ENCODE results near the gene SIX5.

SIX5 gene

DNA sequence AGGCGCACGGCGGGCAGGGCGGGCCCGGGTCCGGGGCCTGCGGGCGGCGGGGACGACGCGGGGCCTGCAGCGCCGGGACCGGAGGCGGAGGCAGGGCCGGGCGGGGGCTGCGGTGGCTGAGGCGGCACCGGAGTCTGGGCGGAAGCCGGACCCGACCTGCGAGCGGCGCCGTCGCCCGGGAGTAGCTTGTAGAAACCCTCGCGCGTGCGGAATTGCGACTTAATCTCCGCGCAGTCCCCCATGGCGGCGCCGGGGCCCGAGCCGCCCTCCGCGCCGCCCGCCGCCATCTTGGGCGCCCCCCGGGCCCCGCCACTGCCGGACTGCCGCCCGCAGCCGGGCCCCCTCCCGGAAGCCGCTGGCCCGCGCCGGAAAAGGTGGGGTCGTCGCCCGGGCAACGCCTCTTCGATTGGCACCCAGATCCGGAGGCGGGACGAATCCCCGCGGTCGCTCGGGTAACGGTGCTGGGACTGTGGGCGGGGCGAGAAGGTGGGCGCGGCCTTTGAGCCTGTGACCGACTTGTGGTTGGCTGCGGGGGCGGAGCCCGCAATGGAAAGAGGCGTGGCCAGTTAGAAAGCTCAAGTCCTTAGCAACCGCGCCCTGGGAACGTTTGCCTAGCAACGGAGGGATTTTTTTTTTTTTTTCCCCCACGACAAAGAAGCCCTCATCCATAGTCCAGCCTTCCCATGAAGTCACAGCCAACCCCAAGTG is 23.6 kb upstream of the SIX5 start, which contains the start of gene DMWD:
Gene DMWD (minus strand): TSS at position 376 of the 708 bp plus-strand sequence. CDS start 89 bp downstream, at position 287.
- peak; percentile 98 to 100 (median 99) for DNase-seq

DNA sequence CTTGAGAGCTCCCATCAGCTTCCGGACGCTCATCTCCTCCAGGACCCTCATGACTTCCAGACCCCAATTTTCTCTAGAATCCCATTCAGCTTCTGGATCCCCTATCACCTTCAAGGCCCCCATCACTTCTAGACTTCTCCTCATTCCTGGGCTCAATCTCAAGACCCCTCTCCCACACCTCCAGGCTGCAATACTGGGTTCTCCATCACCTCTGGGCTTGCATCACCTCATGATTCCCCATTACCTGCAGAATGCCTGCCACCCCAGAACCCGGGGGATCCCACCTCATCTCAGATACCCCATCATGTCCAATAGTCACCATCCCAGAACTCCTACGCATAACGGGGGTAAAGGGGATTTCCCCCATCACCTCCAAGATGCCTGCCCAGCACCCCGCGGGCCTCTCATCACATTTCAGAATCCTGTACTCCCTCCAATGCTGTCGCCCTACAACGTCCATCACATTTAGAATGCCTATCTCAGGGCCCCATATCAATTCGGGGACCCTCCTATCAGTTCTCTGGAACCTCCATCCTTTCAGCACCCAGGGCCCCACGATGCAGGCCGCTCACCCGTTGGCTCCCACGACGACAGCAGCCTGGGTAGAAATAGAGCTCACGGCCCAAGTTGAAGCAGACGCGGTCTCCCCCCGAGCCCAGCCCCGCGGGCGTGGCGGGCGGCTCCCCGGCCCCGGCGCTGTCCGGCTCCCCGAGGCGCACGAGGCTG is 22.9 kb upstream of the SIX5 start:
- peak in 1 of 3 experiments; percentile 20 for DNase-seq

DNA sequence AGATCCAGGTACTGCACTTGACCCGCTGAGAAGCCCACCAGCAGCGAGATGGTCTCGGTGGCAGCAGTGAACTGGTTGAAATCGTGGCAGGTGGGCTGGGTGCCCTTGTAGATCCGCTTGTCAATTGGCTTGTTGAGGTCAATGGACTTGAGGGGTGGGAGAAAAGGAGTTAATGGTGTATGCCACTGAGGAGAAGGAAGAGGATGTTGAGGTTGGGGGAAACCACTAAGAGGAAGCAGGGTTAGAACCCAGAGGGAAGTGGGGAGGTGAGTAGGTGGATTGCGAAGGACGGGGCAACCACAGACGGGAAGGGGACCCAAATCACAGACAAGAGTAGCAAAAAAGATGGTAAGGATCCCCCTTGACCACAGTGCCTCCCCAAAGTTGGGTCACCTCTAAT is 21.9 kb upstream of the SIX5 start:
- DNase-seq = no peak

DNA sequence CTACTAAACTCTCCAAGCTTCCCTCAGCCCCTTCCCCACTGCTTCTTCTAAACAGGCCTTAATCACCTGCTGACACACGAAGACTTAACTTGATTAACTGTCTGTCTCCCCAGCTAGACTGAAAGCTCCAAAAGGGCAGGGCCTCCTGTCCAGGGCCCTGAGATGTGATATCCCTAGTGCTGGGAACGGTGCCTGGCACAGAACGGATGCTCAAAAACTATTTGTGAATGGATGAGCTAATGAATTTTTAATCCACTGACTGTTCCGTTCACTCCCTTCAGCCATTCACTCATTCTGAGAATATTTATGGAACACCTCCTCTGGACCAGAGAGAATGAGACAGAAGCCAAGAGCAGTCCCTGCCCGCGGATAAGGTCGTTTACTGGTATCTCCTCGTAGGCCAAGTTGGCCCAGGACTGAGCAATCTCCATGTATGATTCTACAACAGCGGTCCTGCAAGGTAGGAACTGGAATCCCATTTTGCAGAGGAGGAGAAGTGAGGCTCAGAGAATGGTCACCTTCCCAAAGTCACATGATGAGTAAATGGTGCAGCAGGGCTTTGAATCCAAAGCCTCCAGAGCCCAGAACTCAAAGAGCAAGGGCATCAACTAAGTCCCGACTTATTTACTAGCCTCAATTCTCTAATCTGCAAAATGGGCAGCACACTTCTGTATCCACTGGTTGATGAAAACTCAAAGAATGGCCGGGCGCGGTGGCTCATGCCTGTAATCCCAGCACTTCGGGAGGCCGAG is 20.2 kb upstream of the SIX5 start:
- DNase-seq = no peak

DNA sequence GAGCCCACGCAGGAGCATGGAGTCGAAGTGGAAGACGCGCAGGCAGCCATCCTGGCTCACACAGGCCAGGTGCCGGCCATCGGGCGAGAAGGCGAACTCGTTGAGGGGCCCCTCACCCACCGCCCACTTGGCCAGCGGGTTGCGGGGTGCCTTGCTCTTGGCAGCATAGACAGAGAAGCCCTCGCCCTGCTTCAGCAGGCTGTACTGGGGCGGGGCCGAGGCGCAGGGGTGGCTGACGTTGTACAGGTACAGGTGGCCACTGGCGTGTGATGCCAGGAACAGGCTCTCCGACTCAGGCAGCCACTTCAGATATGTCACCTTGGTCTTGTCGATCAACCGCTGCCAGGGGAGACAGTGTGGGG is 17.5 kb upstream of the SIX5 start:
- DNase-seq = no peak

DNA sequence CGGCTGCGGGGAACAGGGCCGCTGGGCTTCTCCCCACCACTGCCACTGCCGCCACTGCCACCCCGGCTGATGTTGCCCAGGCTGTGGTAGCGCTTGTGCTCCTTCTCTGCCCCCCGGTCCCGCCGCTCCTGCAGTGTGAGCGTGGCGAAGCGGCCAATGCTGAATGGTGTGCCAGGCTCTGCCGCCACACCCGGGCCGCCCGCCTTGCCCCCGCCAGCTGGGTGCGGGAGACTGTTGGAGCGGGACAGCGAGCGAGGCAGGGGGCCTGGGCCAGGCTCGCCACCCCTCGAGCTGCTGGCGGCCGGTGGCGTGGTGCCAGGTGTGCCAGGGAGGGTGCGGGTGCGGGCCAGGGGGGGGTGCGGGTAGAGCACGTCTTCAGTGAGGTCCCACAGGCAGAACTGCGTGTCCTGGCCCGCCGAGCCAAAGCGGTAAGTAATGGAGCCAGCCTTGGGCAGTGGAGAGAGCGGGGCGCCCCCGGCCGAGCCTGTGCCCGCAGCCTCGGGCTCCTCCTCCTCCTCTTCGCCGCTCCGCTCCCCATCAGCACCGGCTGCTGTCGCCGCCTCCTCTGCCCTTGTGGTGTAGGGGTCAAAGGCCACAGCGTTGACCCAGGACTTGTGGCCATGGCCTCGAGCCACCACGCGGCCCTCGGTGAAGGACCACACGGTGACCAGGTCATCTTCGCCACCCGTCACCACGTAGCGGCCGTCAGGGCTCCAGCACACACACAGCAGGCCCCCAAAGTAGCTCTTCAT is 16.9 kb upstream of the SIX5 start:
- no peak for DNase-seq

DNA sequence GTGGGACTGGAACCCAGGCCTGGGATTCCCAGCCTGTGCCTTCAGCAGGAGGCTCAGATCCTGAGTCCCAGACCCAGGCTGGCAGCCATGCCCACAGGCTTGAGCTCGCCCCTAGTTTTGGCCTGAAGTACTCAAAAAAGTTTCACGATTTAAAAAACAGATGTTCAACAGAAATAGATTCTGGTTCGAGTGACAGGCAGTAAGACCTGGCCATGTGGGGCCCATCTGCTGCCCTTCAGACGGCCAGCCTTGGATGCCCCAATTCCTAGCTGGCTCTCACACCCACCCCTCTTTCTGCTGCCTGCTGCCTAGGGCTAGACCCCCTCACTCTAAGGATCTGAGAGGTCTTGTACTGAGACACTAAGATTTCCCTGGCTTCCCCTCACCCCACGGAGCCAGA is 16.0 kb upstream of the SIX5 start:
- DNase-seq = no peak

DNA sequence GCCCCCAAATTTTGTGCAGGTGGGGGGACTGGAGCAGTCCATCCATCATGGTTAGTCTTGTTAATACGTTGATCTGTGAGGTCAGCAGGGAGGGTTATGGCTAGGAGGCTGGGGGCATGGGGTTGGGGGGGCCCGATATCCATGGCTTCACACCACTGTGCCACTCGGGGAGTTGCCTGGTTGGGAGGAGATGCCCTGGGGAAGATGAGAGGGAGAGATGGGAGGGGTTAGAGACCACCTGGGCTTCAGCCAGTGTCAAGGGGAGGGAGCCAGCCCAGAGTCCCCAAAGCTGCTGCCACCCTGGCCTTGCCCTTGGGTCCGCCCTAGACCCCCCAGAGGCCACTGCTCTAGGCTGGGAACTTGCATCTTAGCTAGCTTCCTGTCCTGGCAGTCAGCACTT is 15.0 kb upstream of the SIX5 start:
- DNase-seq = no peak

DNA sequence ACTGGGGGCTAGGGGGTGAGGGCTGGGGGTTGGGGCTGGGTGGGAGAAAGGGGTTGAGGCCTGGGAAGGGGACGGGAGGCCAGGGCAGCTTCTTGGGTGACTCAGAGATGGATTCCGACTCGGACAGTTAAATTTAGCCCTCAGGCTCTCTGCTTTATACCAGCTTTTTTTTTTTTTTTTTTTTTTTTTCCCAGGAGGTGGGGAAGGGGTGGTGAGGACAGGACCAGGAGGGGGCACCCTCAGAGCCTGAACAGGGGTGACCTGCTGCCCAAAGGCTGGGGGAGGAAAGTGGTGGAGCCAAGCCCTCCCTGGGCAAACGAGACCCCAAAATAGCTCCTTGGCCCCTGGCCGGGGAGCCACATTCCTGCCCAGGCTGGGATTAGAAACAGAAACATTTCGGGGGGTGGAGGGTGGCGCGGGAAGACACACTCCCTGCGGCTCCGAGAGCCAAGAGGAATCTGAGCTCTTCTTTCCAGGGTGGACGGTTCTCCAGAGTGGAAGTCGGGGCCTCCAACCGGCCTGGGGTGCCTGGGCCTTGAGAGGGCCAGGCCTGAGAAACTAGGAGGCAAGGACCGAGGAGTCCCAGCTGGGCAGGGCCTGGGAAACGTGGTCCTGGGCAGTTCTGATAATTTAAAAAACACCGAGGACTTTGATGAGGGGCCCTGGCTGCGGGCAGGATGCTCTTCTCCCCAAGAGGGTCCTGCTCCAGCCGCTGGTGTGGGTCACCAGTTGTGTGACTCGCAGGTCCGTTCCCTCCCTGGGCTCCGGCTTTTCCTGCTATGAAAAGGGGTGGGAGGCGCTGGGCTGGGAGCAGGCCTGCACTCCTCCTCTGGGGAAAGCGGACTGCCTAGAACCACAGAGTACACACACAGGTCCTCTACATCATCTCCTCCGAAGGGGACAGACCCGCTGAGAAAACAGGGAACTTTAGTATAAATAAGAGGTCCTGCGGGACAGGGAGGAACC is 14.1 kb upstream of the SIX5 start:
- DNase-seq = no peak

DNA sequence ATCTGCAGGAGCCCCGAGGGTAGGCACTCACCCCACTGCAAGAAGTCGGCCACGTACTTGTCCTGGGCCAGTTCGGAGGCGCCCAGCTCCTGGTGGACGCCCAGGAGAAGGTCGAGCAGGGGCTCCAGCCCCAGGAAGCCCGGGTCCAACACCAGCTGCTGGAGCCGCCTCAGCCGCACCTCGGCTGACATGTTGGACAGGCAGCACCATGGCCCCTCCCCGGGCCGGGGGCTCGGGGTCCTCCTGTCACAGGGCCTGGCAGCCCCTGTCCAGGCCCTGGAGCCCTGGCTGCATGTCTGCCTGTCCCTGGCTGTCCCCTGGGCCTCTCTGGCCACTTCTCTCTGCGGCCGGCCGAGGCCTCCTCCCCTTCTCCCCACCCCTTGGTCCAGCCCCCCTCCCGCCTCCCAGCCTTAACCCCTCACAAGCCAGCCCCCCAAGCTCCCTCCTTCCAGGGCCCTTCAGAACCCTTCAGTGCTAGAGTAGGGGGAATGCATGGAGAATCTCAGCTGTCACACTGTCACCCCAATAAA is 13.2 kb upstream of the SIX5 start, which contains the start of gene DMPK:
Gene DMPK (minus strand): TSS at position 329 of the 530 bp plus-strand sequence. CDS start 138 bp downstream, at position 191.
- peak in 1 of 3 experiments; percentile 44 for DNase-seq

DNA sequence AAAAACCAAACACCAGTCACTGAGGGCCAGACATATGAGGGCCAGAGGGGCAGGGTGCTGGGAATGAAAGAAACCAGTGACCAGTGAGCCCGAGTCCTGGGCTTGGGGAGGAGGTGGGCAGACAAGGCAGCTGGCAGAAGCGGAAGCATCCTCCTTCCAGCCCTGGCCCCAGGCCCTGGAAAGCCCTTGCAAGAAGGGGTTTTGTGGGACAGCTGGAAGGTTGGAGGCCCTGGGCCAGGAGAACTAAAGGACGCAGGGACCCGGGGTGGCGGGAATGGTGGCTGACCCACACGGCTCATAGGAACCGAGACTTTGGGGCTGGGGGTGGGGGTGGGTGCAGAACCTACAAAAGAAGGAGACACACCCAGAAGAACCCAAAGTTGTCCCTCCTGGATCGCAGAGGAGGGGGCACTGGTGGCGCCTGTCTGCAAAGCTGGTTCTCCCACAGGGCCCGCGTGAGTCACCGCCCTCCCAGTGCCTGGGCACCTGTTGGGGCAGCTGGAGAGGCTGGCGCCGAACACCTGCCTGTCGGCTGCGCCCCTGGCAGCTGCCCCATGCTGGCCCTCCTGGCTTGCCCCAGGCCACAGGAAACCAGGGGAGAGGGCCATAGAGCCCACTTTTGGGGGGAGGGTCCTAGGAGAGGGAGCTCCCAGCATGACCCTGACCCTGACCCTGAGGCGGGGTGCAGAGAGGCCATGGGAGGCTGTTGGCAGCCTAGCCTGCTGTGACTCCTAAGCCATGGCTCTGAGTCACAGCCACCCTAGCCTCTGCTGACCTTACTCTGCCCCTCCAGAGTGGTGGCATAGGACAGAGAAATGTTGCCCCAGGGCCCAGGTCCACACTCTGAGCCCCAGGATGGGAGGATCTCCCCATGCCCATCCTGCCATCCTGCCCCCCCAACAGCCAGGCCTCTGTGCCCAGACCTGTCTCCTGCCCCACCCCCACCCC is 12.4 kb upstream of the SIX5 start:
- peak; percentile 79 to 87 (median 84) for DNase-seq

DNA sequence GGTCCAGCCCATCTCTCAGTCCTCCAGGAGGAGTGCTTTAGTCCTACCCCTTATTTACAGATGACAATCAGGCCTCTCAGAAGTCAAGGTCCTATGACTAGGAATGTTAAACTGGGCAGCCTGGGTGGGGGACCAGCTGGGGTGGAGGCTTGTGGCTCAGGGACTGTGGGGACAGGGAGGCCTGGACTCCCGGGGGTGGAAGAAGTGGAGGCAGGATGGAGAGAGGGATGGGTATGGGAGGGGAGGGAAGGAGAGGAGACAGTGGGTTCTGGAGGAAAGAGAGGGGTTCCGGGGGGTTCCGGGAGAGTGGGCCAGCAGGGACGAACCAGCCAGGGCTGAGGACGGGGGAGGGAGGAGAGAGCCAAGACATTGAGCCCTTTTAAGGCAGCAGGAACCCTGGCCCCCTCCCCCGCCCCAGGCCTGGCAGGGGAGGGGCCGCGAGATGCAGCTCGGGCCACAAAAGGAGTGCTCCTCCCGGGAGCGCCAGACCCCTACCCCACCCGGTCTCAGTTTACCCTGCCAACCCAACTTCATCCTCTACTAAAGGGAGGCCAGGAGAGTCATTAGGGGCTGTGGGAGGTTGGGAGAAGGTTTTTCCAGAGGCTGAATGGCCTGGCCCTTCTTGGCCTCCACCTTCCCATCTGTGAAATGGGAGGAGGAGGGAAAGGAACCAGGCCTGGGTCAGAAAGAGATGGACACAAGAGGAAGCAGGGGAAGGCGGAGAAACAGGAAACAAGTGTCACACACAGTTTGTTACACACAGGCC is 11.6 kb upstream of the SIX5 start:
- peak in 1 of 3 experiments; percentile 32 for DNase-seq

DNA sequence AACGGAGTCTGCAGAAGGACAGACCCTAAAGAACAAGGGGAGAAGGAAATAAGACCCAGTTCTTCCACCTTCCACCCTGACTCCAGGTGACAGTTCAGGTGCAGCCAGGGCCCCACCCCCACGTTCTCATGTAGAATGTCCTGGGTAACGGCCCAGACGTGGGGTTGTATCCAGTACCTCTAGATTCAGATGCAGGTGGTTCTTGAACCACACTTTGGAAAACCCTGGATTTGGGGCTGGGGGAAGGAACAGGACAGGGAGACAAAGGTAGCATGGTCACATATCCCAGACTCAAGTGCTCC is 11.0 kb upstream of the SIX5 start:
- DNase-seq = peak in 2 of 3 experiments; percentile 30 to 50

DNA sequence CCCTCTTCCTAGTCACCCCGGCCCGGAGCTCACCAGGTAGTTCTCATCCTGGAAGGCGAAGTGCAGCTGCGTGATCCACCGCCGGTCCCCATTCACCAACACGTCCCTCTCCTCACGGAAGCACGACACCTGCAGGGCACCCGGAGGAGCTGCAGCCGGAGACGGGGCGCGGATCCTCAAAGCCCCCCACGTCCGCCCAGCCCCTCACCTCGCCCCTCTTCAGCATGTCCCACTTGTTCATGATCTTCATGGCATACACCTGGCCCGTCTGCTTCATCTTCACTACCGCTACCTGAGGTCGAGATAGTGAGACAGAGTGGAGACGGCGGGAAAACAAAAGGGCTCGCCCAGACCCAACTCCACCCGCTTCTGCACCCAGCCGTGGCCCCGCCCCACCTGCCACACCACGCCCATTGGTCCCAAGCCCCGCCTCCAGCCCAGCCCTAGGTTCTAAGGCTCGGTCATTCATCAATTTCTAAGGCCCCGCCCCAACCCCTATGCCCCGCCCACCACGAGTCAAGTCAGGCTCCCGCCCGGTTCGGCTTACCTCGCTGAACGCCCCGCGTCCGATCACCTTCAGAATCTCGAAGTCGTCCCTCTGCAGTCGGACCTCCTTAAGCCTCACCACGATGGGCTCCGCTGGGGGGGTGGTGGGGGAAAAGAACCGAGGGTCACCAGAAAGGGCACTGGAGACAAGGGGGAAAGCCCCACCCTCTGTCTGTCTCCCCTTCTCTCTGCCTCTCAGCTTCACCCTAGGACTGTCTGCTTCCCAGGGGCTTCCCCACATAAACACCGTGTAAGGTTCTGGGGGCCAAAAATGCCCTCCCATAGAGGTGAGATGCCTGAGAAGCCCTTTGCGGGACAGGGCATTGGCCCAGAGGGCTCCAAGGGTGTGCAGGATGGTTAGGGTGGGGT is 10.4 kb upstream of the SIX5 start:
- peak; percentile 91 to 97 (median 95) for DNase-seq

DNA sequence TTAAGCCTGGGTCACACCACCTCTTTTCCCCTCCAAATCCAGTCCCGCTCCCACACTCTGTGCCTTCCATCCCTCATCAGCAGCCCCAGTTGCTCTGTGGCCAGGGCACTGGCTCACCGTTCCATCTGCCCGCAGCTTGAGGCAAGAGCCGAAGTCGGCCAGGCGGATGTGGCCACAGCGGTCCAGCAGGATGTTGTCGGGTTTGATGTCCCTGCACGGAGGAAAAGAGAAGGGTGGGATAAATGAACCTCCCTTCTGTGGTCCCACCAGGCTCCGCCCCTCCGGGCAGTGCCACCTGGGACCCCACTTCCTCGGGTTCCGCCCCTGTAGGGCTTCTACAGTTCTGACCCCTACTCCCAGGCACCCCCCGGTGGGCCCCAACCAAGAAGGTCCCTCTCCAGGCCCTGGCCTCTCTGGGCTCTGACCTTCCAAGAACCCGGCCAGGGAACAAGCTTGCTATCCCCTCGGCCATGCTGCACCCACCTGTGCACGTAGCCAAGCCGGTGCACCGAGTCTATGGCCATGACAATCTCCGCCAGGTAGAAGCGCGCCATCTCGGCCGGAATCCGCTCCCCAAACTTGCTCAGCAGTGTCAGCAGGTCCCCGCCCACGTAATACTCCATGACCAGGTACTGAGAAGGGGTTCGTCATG is 9.1 kb upstream of the SIX5 start:
- DNase-seq = no peak

DNA sequence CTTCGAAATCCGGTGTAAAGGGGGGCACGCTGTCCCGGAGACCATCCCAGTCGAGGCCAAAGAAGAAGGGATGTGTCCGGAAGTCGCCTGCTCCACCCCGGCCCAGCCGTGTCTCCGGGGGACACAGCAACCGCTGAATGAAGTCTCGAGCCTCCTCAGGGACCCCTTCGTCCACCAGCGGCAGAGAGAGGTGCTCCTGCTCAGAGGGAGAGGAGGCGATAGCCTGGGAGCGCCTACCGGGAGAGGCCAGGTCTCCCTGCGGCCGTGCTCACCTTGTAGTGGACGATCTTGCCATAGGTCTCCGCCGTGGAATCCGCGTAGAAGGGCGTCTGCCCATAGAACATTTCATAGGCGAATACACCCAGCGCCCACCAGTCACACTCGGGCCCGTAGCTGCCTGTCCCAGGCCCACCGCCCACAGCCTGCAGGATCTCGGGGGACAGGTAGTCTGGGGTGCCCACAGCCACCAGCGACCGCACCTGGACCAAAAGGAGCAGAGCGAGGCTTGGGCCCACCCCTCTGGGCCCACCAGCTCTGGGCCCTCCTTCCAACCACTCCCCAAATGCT is 8.4 kb upstream of the SIX5 start:
- no peak for DNase-seq

DNA sequence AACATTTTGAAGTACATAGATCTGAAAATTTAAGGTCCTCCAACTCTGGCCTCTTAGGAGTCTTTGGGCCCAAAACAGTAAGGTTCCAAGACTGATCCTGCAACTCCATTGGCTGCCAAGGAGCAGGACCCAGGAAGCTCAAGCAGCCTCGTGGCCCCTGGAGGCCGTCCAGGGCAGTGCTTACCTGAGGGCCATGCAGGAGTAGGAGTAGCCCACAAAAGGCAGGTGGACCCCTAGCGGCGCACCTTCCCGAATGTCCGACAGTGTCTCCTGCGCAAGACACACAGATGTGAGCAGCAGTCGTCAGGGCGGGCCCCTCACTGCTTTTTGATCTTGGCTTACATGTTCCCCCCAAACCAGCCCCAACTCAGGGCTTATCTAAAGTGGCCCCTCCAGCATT is 5.7 kb upstream of the SIX5 start:
- DNase-seq = no peak

DNA sequence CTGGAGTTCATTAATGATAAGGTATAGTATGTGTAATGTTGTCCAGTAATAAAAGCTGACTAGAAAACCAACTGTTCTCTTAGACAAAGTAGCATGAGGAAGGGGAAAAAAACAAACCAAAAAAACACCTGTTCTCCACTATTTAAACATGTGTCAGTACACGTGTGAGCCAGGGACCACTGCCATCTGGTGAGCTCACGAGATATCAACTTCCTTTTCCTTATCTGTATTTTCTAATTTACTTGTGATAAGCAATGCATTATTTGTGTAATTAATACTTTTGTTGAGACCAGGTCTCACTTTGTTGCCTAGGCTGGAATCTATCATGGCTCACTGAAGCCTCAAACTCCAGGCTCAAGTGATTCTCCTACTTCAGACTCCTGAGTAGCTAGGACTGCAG is 4.3 kb upstream of the SIX5 start:
- DNase-seq = no peak

Measured in NCI-H1417 (cell line).